ENCODE data around the gene SMIM43.

GRCh38 chr4:121720109-121720508 is 44.9 kb downstream of the SMIM43 start:
- TF ChIP-seq CTCF (optimal IDR thresholded peaks at IDR 0.05 in 1 of 3, IDR thresholded peaks at IDR 0.05 in 1 of 3, conservative IDR thresholded peaks at IDR 0.05 in 1 of 3; ENCODE audit: extremely low read depth in 1 of 3, insufficient read depth in 2 of 3, low read length in 3 of 3): no peak
- no peak for TF ChIP-seq EZH2 (IDR thresholded peaks at IDR 0.05; ENCODE audit: low read length)

All from keratinocyte (primary cell).